Left ventricle myocardium superior (tissue), 1 donor: Measurements from ENCODE around the gene C17orf75. TPM values are rescaled to one million over a fixed set of nuclear protein-coding genes. Genes with fewer than 3 reads are reported as not detected.

Experiments
- ATAC-seq: fragments of 200-7000 bp; cut with Tn5 transposase; one replicate; pipeline ENCODE4 v1.9.1; 2020; ENCODE audit warnings: mild to moderate bottlenecking, moderate library complexity
- DNase-seq: peaks from one replicate; pipeline ENCODE4 v3.0.0-alpha.2; 2020
- intact Hi-C: fragments of 100-400 bp; cut with micrococcal nuclease; formaldehyde crosslinking; loops from one replicate; pipeline ENCODE4 v1.11.0; 2022
- microRNA-seq: library from miRNA; unstranded; fragments of <30 nt; microRNA quantifications from one replicate; pipeline ENCODE4 v1.2.0, GENCODE V29; 2020; ENCODE audit warnings: borderline number of aligned reads
- total RNA-seq: library from RNA; stranded (reverse); fragmentation: NEBNext Ultra II Directional; extraction: Animal tissue kit (Norgen Biotek cat#: 25700); gene quantifications from one replicate; pipeline ENCODE4 v1.2.1, GENCODE V29; 2021
- donor health status: DM: no; HTN: yes; CAD: no; lungs with severe emphysema.

The C17orf75 gene
- total RNA-seq, 1 donor from 2014 or later, result 18.5 TPM

GRCh38 chr17:32285746-32286517, 56.0 kb downstream of the C17orf75 start:
- ATAC-seq (no peak), DNase-seq (no peak)
- intact Hi-C loops, result no loop called here

DNA sequence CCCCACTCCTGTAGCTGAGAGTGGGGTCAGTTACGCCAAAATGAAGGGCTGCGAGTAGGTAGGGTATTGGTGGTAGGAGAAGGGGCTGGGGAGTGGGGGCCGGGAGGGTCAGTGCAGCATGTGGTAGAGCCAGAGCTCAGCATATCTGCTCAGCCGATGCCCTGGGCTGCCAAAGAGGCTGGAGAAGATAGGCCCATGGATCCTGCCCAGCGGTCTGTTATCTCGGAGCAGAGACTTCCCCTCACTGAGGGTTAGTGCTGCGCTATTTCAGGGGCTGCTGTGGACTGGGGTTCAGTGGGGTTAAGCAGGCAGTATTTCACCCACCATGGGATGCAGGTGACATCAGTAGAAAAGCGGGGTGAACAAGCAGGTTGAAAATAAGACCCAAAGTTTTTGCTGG, 56.7 kb downstream of the C17orf75 start:
- intact Hi-C loops, result no loop called here
- DNase-seq (no peak), ATAC-seq (no peak)

DNA sequence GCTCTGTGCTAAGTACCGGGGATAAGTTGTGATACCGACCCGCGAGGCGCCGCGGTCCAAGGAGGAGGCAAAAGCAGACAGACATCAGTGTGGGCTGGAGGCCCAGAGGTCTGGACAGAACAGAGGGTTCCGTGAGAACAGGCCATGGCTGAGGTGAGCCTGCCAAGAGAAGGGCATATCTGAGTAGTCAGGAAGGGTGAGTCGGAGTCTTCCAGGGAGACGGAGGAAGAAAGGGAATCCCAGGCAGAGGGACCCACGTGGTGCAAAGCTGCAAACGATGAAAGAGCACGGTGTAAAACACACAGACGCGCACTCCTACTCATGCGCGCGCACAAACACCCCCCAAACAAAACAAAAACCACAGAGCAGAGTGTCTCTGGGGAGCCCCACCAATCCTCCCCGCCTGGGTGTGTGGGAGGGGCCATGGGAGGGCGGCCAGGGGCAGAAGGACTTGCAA, 58.2 kb downstream of the C17orf75 start:
- intact Hi-C loops, result no loop called here
- ATAC-seq (peak; percentile 58), DNase-seq (no peak)

- DNase-seq (peak; percentile 75), ATAC-seq (peak; percentile 64)
- intact Hi-C loops, result no loop called here
These were observed 60.9 kb downstream of the C17orf75 start for GRCh38 chr17:32281011-32281451.

DNA sequence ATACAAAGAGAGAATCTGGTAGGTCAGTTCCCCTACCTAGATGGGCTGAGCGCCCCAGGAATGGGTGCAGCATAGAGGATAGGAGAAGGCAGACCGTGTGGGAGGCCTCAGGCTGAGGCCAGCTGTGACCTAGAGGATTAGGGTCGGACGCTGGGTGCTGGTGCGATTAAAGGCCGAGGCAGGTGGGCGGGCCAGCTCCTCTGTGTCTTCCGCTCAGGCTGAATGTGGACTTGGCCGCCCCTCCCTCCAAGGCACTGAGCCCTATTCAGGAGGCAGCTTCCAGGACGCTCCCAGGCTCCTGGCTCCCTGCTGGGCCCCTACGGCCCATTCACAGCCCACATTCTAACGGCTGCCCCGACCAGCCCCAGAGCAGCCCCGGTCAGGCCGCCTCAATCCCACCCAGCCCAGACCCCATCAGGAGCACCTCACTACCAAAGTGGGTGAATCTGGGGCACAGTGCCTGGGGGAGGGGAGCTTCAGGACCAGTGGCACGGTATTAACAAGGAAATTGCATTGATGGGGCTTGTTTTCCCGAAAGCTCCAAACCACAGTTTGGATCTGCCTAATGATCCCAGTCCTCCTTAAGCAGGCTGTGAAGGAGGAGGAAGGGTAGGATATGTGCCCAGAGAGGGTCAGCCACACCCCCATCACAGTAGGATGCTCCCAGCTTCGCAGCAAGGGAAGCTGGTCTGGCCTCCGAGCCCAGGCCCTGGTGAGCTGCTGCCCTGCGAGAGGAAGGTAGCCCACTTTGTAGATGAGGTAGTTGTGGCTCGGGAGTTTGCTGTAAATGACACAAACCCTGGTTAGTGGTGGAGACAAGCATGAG, 61.9 kb downstream of the C17orf75 start:
- no peak for ATAC-seq
- intact Hi-C loops, result no loop called here
- no peak for DNase-seq

GRCh38 chr17:32278815-32279214, 63.2 kb downstream of the C17orf75 start:
- DNase-seq (no peak), ATAC-seq (no peak)
- intact Hi-C loops, result no loop called here

Small RNAs within 50 kb of the gene (microRNA-seq; reads per million reads assigned to microRNA genes)
- not detected for gene MIR632

Other genes starting within 250 kb of the C17orf75 start
- 77.3 TPM for gene RHOT1, start 199.7 kb downstream of the C17orf75 start, total RNA-seq
- gene RHBDL3, start 76.3 kb downstream of the C17orf75 start, total RNA-seq, result 3.1 TPM
- 54.9 TPM for gene ZNF207, start 8.0 kb upstream of the C17orf75 start, total RNA-seq
- 67.8 TPM for gene PSMD11, start 102.3 kb upstream of the C17orf75 start, total RNA-seq
- gene CDK5R1, start 144.8 kb upstream of the C17orf75 start, total RNA-seq, result 1.4 TPM